GM21619 (cell line): ENCODE measurements around the gene LRIG1.

ENCODE experiments used
- ATAC-seq: cut with Tn5 transposase; IDR thresholded peaks from one replicate; pipeline ENCODE4 v1.9.1; 2021; ENCODE audit not compliant: unreplicated experiment

The LRIG1 gene

GRCh38 chr3:66404903-66405700 is 95.7 kb downstream of the LRIG1 start:
- ATAC-seq: no peak

- no peak for ATAC-seq
These were observed 96.6 kb downstream of the LRIG1 start for GRCh38 chr3:66404197-66404596.

GRCh38 chr3:66403323-66403990 is 97.4 kb downstream of the LRIG1 start:
- no peak for ATAC-seq

- ATAC-seq: no peak
These were observed 98.1 kb downstream of the LRIG1 start for GRCh38 chr3:66402596-66403290.

- no peak for ATAC-seq
These were observed 98.9 kb downstream of the LRIG1 start for GRCh38 chr3:66401675-66402491.

GRCh38 chr3:66401157-66401550 is 99.7 kb downstream of the LRIG1 start:
- no peak for ATAC-seq

GRCh38 chr3:66400411-66401156 is 100.2 kb downstream of the LRIG1 start:
- no peak for ATAC-seq

- no peak for ATAC-seq
These were observed 101.1 kb downstream of the LRIG1 start for GRCh38 chr3:66399529-66400232.

GRCh38 chr3:66398228-66399025 is 102.4 kb downstream of the LRIG1 start:
- no peak for ATAC-seq

- ATAC-seq: no peak
These were observed 103.1 kb downstream of the LRIG1 start for GRCh38 chr3:66397745-66398144.

GRCh38 chr3:66396888-66397287 is 103.9 kb downstream of the LRIG1 start:
- no peak for ATAC-seq

GRCh38 chr3:66396161-66396760 is 104.6 kb downstream of the LRIG1 start:
- ATAC-seq: no peak

- ATAC-seq: no peak
These were observed 105.2 kb downstream of the LRIG1 start for GRCh38 chr3:66395635-66396034.

GRCh38 chr3:66394753-66395249 is 106.0 kb downstream of the LRIG1 start:
- ATAC-seq: no peak

- peak; percentile 94 for ATAC-seq
These were observed 106.6 kb downstream of the LRIG1 start for GRCh38 chr3:66394019-66394752.

- ATAC-seq: peak; percentile 4
These were observed 107.4 kb downstream of the LRIG1 start for GRCh38 chr3:66393333-66394005.

GRCh38 chr3:66392966-66393332 is 107.9 kb downstream of the LRIG1 start:
- no peak for ATAC-seq
